HepG2 (cell line): ENCODE results near the gene UAP1. TPM values are rescaled to one million over a fixed set of nuclear protein-coding genes. Genes with fewer than 3 reads are reported as not detected.

Experiments used
- HNF4A ChIP-seq: sonication (generic); formaldehyde crosslinking; IDR thresholded peaks from 2 replicates; pipeline ENCODE4 v1.4.0; 2020; ENCODE audit warnings: missing genetic modification reagents
- HOXA3 ChIP-seq: sonication (generic); formaldehyde crosslinking; IDR thresholded peaks from 2 replicates; pipeline ENCODE4 v1.5.0; 2020; ENCODE audit warnings: missing genetic modification reagents
- HOXA9 ChIP-seq: sonication (generic); formaldehyde crosslinking; IDR thresholded peaks from 2 replicates; pipeline ENCODE4 v1.8.1; 2022; ENCODE audit warnings: missing genetic modification reagents, mild to moderate bottlenecking, moderate library complexity, borderline replicate concordance
- ISL2 ChIP-seq: sonication (generic); formaldehyde crosslinking; IDR thresholded peaks from 2 replicates; pipeline ENCODE4 v1.5.0; 2020; ENCODE audit warnings: missing genetic modification reagents
- JUNB ChIP-seq: sonication (generic); formaldehyde crosslinking; IDR thresholded peaks from 2 replicates; pipeline ENCODE4 v1.8.0; 2022; ENCODE audit warnings: missing genetic modification reagents, mild to moderate bottlenecking, borderline replicate concordance
- MED1 ChIP-seq: sonication (generic); formaldehyde crosslinking; IDR thresholded peaks from 2 replicates; pipeline ENCODE4 v1.4.0; 2020; ENCODE audit warnings: missing genetic modification reagents
- MEIS1 ChIP-seq: sonication (generic); formaldehyde crosslinking; IDR thresholded peaks from 2 replicates; pipeline ENCODE4 v1.9.0; 2021; ENCODE audit warnings: mild to moderate bottlenecking, missing genetic modification reagents, moderate library complexity, borderline replicate concordance
- NFKBIZ ChIP-seq: IDR thresholded peaks from 2 replicates; pipeline ENCODE4 v1.6.1; 2018; ENCODE audit warnings: missing genetic modification reagents, missing compliant biosample characterization
- NR2F1 ChIP-seq, 2 experiments: fragments of 450-650 bp in 1 of 2; formaldehyde crosslinking in 1 of 2; IDR thresholded peaks; 2 replicates each; pipeline versions ENCODE4 v1.5.0 to v1.6.1; 2016 to 2020; ENCODE audit warnings: mild to moderate bottlenecking in 1 of 2, missing compliant biosample characterization in 1 of 2, missing genetic modification reagents in 1 of 2, moderate library complexity in 1 of 2
- REL ChIP-seq: sonication (generic); formaldehyde crosslinking; conservative IDR thresholded peaks from 2 replicates; pipeline ENCODE4 v1.8.0; 2022; ENCODE audit warnings: mild to moderate bottlenecking, missing genetic modification reagents, moderate library complexity
- SOX5 ChIP-seq: IDR thresholded peaks from 2 replicates; pipeline ENCODE4 v1.6.1; 2016; ENCODE audit warnings: borderline replicate concordance
- ZIK1 ChIP-seq: sonication (generic); formaldehyde crosslinking; IDR thresholded peaks from 2 replicates; pipeline ENCODE4 v1.5.0; 2020; ENCODE audit warnings: mild to moderate bottlenecking, low read depth, missing genetic modification reagents, borderline replicate concordance
- ZNF274 ChIP-seq: sonication (generic); formaldehyde crosslinking; IDR thresholded peaks from 2 replicates; pipeline ENCODE4 v1.5.1; 2020; ENCODE audit warnings: mild to moderate bottlenecking, missing genetic modification reagents
- ZNF614 ChIP-seq: IDR thresholded peaks from 2 replicates; pipeline ENCODE4 v1.6.1; 2018; ENCODE audit warnings: missing biosample characterization, missing genetic modification reagents, inconsistent platforms, borderline replicate concordance
- polyA plus RNA-seq, 8 experiments: library from polyadenylated mRNA; depleted of rRNA in 3 of 8; stranded (reverse) in 7 of 8; unstranded in 1 of 8; fragments of >200 nt; fragmentation: Illumina TruSeq in 4 of 8; extraction: Trizol in 4 of 8; gene quantifications; 2 replicates each; pipeline versions ENCODE4 v1.2.1 to v1.2.3, GENCODE V29; 2011 to 2016; ENCODE audit warnings: low read depth in 4 of 8, missing spikeins in 1 of 8, mixed read lengths in 1 of 8; ENCODE audit not compliant: insufficient read depth in 1 of 8
- total RNA-seq, 5 experiments: library from RNA; depleted of rRNA; stranded (reverse); fragments of >200 nt; fragmentation: Illumina TruSeq; extraction: Trizol; gene quantifications; 2 replicates each; pipeline ENCODE4 v1.2.3, GENCODE V29; 2016; ENCODE audit warnings: low read depth in 1 of 5
- TF ChIP-seq, protein P1 (sequence below): sonication (generic); formaldehyde crosslinking; IDR thresholded peaks from 2 replicates; pipeline ENCODE4 v1.5.0; 2020; ENCODE audit warnings: missing genetic modification reagents
- TF ChIP-seq, protein P2 (sequence below): sonication (generic); formaldehyde crosslinking; conservative IDR thresholded peaks from 2 replicates; pipeline ENCODE4 v1.4.0; 2020; ENCODE audit warnings: missing genetic modification reagents
- TF ChIP-seq, protein P3 (sequence below): IDR thresholded peaks from 2 replicates; pipeline ENCODE4 v1.6.1; 2018; ENCODE audit warnings: missing genetic modification reagents, mild to moderate bottlenecking, missing compliant biosample characterization
- TF ChIP-seq, protein P4 (sequence below): sonication (generic); formaldehyde crosslinking; IDR thresholded peaks from 2 replicates; pipeline ENCODE4 v1.4.0; 2020; ENCODE audit warnings: mild to moderate bottlenecking, low read depth, missing genetic modification reagents
- TF ChIP-seq, protein P5 (sequence below): sonication (generic); formaldehyde crosslinking; conservative IDR thresholded peaks from 2 replicates; pipeline ENCODE4 v1.4.0; 2020; ENCODE audit warnings: mild to moderate bottlenecking, missing genetic modification reagents, moderate library complexity
- TF ChIP-seq, protein P6 (sequence below): sonication (generic); formaldehyde crosslinking; IDR thresholded peaks from 2 replicates; pipeline ENCODE4 v1.4.0; 2020; ENCODE audit warnings: missing genetic modification reagents; ENCODE audit errors: not compliant biosample characterization

The UAP1 gene
- total and polyA plus RNA-seq, 2 of the 13 experiments (the other 11 are each of a cell fraction or from before 2014, with no cell fraction given) = 48.4 to 117 TPM

DNA sequence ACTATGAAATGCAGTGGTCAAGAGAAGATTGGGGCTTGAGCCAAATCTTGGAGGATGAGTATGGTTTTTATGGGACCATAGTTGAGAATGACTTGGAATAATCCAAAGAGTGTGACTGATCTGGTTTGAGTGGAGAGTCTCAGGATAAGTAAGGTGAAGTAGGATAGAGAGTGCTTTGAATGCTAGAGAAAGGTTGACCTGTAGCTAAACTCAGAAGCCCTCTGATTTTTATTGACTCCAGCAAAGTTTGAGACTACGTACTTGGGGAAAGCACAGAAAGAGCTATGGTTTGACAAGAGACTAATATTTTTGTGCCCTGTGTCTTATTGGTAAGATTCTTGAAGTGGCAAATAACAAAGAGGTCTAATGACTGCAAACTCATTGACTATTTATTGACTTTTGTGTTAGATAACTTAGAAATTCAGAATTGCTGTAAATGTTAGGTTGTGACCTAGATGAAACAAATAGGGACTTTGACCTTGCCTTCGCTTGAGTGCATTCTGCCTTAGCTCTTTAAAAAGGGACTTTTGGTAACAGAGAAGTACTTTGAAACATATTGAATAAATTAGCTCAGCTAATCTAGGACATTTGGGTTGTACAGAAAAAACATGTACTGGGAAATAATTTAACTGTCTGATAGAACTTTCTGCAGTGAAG lies 35.1 kb downstream of the UAP1 start (continued):
- TF ChIP-seq, protein P1, sequence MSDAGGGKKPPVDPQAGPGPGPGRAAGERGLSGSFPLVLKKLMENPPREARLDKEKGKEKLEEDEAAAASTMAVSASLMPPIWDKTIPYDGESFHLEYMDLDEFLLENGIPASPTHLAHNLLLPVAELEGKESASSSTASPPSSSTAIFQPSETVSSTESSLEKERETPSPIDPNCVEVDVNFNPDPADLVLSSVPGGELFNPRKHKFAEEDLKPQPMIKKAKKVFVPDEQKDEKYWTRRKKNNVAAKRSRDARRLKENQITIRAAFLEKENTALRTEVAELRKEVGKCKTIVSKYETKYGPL (CRISPR knock-in tag) = peak; percentile 45; the same call in 1 of the 2 replicates
- TF ChIP-seq NR2F1 (CRISPR knock-in tag; IDR thresholded peaks at IDR 0.05) (no peak), JUNB (CRISPR knock-in tag) (no peak), ZNF614 (CRISPR knock-in tag) (0 out of 2 replicates have a peak, but pooled peaks have one; percentile 23), NFKBIZ (CRISPR knock-in tag) (no peak), ZNF274 (CRISPR knock-in tag) (no peak), HOXA9 (CRISPR knock-in tag) (no peak), ZIK1 (CRISPR knock-in tag) (no peak), HOXA3 (no peak), HNF4A (CRISPR knock-in tag) (peak; percentile 94), ISL2 (CRISPR knock-in tag) (0 out of 2 replicates have a peak, but pooled peaks have one; percentile 53), REL (no peak), SOX5 (CRISPR knock-in tag) (peak; percentile 61; the same call in 1 of the 2 replicates), MEIS1 (CRISPR knock-in tag) (no peak), MED1 (CRISPR knock-in tag) (peak; percentile 62)
- TF ChIP-seq, protein P2, sequence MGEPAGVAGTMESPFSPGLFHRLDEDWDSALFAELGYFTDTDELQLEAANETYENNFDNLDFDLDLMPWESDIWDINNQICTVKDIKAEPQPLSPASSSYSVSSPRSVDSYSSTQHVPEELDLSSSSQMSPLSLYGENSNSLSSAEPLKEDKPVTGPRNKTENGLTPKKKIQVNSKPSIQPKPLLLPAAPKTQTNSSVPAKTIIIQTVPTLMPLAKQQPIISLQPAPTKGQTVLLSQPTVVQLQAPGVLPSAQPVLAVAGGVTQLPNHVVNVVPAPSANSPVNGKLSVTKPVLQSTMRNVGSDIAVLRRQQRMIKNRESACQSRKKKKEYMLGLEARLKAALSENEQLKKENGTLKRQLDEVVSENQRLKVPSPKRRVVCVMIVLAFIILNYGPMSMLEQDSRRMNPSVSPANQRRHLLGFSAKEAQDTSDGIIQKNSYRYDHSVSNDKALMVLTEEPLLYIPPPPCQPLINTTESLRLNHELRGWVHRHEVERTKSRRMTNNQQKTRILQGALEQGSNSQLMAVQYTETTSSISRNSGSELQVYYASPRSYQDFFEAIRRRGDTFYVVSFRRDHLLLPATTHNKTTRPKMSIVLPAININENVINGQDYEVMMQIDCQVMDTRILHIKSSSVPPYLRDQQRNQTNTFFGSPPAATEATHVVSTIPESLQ (CRISPR knock-in tag) = no peak
- TF ChIP-seq, protein P3, sequence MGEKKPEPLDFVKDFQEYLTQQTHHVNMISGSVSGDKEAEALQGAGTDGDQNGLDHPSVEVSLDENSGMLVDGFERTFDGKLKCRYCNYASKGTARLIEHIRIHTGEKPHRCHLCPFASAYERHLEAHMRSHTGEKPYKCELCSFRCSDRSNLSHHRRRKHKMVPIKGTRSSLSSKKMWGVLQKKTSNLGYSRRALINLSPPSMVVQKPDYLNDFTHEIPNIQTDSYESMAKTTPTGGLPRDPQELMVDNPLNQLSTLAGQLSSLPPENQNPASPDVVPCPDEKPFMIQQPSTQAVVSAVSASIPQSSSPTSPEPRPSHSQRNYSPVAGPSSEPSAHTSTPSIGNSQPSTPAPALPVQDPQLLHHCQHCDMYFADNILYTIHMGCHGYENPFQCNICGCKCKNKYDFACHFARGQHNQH = peak; percentile 26; the same call in 1 of the 2 replicates
- TF ChIP-seq, protein P4, sequence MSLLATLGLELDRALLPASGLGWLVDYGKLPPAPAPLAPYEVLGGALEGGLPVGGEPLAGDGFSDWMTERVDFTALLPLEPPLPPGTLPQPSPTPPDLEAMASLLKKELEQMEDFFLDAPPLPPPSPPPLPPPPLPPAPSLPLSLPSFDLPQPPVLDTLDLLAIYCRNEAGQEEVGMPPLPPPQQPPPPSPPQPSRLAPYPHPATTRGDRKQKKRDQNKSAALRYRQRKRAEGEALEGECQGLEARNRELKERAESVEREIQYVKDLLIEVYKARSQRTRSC = no peak
- TF ChIP-seq, protein P5, sequence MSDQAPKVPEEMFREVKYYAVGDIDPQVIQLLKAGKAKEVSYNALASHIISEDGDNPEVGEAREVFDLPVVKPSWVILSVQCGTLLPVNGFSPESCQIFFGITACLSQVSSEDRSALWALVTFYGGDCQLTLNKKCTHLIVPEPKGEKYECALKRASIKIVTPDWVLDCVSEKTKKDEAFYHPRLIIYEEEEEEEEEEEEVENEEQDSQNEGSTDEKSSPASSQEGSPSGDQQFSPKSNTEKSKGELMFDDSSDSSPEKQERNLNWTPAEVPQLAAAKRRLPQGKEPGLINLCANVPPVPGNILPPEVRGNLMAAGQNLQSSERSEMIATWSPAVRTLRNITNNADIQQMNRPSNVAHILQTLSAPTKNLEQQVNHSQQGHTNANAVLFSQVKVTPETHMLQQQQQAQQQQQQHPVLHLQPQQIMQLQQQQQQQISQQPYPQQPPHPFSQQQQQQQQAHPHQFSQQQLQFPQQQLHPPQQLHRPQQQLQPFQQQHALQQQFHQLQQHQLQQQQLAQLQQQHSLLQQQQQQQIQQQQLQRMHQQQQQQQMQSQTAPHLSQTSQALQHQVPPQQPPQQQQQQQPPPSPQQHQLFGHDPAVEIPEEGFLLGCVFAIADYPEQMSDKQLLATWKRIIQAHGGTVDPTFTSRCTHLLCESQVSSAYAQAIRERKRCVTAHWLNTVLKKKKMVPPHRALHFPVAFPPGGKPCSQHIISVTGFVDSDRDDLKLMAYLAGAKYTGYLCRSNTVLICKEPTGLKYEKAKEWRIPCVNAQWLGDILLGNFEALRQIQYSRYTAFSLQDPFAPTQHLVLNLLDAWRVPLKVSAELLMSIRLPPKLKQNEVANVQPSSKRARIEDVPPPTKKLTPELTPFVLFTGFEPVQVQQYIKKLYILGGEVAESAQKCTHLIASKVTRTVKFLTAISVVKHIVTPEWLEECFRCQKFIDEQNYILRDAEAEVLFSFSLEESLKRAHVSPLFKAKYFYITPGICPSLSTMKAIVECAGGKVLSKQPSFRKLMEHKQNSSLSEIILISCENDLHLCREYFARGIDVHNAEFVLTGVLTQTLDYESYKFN (CRISPR knock-in tag) = peak; percentile 91
- TF ChIP-seq, protein P6, sequence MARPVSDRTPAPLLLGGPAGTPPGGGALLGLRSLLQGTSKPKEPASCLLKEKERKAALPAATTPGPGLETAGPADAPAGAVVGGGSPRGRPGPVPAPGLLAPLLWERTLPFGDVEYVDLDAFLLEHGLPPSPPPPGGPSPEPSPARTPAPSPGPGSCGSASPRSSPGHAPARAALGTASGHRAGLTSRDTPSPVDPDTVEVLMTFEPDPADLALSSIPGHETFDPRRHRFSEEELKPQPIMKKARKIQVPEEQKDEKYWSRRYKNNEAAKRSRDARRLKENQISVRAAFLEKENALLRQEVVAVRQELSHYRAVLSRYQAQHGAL (CRISPR knock-in tag) = no peak
